Forelimb muscle (tissue), 1 donor: ENCODE data around the gene FCAR. TPM values are rescaled to one million over a fixed set of nuclear protein-coding genes. Genes with fewer than 3 reads are reported as not detected.
"Not testable (repeated sequence)": the region's sequence is repeated elsewhere in the genome, so short reads cannot be mapped to it uniquely, and the experiment has no call there.

ENCODE experiments used
- DNase-seq: peaks from one replicate; pipeline ENCODE4 v3.0.0-alpha.2; 2013; ENCODE audit warnings: low read depth
- polyA plus RNA-seq: library from polyadenylated mRNA; unstranded; fragments of 120-200 nt; gene quantifications from one replicate; pipeline ENCODE4 v1.2.1, GENCODE V29; 2013; ENCODE audit not compliant: insufficient read length

FCAR gene
- polyA plus RNA-seq, 1 donor: 0.34 TPM

DNA sequence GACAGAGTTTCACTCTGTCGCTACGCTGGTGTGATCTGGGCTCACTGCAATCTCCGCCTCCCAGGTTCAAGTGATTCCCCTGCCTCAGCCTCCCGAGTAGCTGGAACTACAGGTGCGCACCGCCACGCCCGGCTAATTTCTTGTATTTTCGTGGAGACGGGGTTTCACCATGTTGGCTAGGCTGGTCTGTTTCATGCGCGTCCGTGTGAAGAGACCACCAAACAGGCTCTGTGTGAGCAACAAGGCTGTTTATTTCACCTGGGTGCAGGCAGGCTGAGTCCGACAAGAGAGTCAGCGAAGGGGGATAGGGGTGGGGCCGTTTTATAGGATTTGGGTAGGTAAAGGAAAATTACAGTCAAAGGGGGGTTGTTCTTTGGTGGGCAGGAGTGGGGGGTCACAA is 20.1 kb downstream of the FCAR start:
- DNase-seq: not testable (repeated sequence)

DNA sequence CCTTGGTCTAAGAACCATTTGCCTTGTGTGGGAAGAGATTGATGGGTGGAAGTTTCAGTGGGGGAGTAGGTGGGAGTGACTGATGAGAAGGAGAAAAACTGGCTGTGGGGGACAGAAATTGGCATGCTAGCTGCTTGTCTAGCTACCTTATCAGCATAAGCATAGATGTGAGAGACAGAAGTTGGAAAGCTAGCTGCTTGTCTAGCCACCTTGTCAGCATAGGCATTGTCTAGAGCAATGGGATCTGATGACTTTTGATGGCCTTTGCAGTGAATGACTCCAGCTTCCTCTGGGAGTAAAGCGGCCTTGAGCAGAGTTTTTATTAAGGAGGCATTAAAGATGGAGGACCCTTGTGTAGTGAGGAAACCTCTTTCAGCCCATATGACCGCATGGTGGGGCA is 22.0 kb downstream of the FCAR start:
- no peak for DNase-seq

DNA sequence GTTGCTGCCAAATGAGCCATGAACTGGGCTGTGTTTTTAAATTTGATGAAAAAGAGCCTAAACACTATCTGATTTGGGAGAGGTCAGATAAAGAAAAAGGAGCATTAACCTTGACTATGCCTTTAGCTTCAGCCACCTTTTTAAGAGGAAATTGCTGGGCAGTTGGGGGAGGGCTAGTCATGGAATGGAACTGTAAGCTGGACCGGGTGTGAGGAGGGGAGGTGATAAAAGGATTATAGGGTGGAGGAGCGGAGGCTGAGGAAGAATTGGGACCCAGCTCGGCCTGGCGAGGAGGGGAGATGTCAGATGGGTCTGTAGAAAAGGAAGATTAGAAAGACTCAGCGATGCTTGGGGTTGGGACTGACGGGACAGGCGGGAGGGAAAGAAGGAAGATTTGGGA is 24.6 kb downstream of the FCAR start:
- not testable (repeated sequence) for DNase-seq

DNA sequence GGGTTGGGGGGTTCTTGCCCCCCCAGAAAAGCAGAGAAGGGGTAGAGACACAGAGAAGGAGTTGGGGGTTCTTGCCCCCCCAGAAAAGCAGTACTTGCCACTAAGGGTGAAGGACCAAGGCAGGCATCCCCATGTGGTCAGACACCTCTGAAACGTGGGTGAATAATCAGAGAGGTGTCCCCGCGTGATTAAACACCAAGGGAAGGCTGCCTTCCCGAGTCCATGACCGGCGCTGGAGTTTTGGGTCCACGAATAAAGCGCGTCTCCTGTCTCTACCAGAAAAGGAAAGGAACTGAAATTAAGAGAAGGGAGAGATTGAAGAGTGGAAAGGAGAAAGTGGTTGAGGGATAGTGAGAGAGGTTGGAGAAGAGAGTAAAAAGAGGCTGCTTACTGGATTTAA is 25.6 kb downstream of the FCAR start:
- DNase-seq: not testable (repeated sequence)

DNA sequence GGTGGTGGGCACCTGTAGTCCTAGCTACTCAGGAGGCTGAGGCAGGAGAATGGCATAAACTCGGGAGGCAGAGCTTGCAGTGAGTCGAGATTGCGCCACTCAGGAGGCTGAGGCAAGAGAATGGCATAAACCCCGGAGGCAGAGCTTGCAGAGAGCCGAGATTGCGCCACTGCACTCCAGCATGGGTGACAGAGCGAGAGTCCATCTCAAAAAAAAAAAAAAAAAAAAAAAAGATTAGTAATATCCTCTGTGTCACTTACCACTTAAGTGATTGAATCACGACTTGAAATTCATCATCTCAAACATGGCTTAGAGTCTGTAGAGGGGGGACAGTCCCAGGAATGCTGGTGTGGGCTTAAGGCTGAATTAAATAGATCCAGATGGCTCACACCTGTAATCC is 27.1 kb downstream of the FCAR start:
- DNase-seq: not testable (repeated sequence)

DNA sequence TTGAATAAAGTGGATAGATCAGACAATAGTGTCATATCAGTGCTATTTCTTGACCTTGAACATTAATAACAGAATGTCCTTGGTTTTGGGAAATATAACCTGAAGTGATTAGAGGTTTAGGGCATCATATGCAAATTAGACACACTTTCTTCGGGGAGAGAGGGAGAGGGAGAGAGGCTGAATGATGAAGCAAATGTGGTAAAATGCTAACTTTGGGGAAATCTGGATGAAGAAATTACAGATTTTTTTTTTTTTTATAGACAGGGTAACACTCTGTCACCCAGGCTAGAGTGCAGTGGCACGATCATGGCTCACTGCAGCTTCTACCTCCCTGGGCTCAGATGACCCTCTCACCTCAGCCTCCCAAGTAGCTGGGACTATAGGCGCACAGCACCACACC is 28.0 kb downstream of the FCAR start:
- no peak for DNase-seq

DNA sequence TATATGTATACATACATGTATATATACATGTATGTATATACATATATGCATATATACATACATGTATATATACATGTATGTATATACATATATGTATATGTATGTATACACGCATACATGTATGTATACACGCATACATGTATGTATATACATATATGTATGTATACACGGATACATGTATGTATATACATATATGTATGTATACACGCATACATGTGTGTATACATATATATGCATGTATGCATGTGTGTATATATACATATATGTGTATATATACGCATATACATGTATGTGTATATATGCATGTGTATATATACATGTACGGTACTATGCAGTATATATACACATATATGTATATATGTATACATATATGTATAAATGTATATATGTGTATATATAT is 29.3 kb downstream of the FCAR start:
- DNase-seq: no peak

DNA sequence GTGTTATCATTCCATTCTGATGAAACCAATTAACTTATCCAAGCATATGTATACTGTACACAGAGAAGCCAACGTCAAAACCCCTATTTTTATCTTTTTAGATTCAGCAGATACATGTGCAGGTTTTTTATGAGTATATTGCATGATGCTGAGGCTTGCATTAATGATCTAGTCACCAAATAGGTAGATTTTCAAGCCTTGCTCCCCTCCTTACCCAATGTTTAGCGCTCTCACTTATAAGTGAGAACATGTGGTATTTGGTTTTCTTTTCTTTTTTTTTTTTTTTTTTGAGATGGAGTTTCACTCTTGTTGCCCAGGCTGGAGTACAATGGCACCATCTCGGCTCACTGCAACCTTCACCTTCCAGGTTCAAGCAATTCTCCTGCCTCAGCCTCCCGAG is 30.2 kb downstream of the FCAR start:
- DNase-seq: not testable (repeated sequence)

DNA sequence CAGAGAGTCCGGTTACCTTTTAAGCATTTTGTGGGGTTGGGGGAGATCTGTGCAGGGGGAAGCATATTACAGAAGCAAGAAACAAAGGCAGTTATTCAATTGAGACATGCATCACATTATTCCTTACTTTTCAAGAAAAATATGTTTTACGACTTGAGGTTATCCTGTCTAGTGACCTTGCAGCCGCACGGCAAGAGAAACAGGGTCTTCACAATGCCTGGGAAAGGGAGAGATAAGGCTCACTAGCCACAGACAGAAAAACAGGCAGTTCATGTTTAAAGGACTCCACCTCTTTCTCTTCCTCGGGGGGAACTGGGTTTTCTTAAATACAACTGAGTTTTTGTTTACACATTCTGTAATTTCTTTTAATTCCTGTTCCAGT is 31.4 kb downstream of the FCAR start:
- no peak for DNase-seq

DNA sequence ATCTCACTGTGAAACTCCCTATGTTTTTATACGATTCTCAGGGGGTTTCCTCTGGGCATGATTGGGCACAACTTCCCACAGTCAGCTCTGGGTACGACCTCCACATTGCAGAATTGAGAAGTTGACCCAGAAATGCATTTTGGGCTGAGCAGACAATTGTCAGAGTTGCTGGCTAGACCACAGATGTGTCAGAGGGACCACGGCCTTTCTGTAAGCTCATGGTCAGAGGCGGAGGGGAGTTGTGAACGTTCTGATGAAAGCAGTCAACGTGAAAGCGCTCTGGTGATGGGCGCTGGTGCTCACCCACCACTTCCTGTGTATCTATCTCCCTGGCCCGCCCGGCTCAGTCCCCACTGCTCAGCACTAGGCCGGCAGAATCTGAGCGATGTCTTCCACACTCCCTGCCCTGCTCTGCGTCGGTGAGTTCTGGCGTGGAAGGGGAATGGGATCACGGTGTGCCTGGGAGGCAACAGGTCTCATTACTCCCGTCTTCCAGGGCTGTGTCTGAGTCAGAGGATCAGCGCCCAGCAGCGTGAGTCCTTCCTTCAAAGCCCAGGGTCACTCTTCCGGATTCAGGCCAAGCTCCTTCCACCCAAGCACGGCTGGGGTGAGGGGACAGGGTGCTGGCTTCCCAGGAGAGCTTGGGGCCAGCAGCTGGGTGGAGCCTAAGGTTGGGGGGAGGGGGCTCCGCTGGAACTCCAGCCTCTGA is 31.9 kb downstream of the FCAR start, which contains the start of gene NCR1:
TSS of gene NCR1 (plus strand) at position 346 of the 709 bp plus-strand sequence. CDS start at position 386, 40 bp downstream.
- no peak for DNase-seq

DNA sequence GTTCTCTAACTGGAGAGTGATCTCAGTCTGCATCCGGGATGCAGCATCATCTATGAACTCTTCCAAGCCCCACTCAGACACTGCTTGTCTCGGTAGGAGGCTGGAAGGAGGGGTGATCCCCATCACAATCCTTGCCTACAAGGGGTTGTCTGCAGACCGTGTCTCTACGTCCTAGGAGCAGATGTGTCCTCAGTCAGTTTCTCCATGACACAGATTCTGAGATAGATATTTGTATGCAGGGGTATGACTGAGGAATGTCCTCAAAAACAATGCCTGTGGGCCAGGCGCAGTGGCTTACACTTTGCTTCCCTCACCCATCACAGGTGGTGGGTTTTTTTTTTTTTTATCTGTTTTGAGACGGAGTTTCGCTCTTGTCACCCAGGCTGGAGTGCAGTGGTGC is 32.8 kb downstream of the FCAR start:
- DNase-seq: no peak

DNA sequence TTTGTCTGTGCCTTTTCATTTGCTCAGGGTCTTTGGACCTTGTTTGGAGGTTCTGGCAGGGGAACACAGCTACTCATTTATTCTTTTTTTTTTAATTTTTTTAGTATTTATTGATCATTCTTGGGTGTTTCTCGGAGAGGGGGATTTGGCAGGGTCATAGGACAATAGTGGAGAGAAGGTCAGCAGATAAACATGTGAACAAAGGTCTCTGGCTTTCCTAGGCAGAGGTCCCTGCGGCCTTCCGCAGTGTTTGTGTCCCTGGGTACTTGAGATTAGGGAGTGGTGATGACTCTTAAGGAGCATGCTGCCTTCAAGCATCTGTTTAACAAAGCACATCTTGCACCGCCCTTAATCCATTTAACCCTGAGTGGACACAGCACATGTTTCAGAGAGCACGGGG is 33.9 kb downstream of the FCAR start:
- DNase-seq: not testable (repeated sequence)

DNA sequence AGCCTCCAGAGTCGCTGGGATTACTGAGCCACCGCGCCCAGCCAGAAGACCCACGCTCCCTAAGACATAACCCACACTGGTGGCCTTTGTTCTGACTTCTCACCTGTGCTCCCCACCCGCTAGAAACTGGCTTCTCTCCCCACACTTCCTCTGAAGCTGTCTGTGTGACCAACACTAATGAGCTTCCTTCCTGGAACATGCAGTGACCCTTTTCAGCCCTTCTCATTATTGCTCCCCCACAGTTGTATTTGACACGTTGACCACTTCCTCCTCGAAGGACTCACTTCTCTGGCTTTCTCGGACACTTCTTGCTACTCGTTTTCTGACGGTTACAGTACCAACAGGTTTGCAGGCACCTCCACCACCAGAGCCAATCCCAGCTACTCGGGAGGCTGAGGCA is 42.8 kb downstream of the FCAR start:
- DNase-seq: no peak

DNA sequence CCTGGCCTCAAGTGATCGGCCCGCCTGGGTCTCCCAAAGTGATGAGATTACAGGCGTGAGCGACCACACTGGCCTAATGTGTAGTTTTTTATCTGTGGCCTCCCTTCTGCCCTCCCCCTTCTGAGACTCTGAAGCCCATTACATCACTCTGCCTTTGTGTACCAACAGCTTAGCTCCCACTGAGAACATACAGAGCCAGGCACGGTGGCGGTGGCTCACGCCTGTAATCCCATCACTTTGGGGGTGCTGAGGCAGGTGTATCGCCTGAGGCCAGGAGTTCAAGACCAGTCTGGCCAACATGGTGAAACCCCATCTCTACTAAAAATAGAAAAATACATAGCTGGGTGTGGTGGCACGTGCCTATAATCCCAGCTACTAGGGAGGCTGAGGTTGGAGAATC is 44.5 kb downstream of the FCAR start:
- DNase-seq: no peak

DNA sequence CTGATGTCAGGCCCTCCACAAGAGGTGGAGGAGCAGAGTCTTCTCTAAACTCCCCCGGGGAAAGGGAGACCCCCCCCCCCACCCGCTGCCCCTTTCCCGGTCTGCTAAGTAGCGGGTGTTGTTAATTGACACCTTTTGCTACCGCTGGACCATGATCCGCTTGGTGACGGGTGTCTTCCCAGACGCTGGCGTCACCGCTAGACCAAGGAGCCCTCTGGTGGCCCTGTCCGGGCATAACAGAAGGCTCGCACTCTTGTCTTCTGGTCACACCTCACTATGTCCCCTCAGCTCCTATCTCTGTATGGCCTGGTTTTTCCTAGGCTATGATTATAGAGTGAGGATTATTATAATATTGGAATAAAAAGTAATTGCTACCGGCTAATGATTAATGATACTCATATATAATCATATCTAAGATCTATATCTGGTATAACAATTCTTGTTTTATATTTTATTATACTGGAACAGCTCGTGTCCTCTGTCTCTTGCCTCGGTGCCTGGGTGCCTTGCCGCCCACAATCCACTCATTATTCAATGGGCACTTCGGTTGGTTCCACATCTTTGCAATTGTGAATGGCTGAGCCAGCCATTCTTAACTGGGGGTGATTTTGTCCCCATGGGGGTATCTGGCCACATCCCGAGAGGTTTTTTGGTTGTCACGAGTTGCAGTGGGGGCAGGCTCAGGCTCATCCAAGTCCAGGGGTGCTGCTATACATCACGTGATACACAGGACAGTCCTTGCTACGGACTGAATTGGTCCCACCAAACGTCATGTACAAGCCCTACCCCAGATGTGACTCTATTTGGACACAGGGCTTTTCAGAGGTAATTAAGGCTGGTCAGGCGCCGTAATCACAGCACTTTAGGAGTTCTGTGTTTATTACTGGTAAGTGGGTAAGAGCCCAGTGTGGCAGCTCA is 45.9 kb downstream of the FCAR start:
- not testable (repeated sequence) for DNase-seq

DNA sequence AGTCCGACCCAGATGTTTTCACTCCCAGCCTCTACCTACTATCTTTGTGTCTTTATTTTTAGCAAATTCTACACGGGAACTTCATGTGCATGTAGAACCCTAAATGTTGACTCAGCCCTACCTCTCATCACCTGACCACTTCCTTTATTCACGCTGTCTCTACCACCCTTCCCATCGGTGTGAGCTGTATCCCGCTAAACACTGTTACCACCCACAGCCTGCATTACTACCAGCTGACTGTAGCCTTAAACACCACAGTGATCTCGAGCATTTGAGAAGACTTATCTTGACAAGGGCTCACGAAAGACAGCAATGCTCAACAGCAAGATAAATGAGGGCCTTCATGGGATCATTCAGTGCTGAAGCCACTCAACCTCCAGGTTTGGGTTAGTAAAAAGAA is 47.0 kb downstream of the FCAR start:
- DNase-seq: no peak

DNA sequence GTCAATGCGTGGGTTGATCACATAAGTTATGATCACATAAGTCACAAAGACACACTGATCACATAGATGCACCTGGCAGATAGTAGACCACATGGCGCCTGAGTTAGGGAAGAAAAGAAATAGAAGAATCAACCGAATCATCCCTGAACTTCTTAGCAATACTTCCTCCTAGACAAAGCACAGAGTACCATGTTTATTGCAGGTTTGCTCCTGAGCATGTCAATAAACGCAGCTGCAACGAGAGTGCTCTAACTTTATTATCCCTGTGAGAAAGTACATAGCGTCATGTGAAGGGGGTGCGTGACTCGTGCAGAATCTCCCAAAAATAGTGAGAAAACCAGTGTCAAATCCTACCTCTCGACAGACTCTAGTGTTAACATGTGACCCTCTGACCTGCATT is 49.2 kb downstream of the FCAR start:
- no peak for DNase-seq

DNA sequence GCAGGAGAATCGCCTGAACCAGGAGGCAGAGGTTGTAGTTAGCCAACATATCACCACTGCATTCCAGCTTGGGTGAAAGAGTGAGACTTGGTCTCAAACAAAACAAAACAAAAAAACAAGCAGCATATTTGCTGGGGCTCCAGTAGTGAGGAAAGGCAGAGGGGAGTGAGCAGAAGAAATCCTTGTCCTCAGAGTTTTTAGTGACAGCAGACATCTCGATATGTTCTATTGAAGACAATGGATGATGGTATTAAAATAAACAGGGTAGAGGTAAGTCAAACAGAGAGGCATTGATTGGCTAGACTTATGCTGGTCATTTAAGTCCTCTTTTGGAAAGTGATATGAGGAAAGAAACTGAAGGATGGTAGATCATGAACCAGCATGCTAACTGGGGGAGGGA is 54.3 kb downstream of the FCAR start:
- no peak for DNase-seq

DNA sequence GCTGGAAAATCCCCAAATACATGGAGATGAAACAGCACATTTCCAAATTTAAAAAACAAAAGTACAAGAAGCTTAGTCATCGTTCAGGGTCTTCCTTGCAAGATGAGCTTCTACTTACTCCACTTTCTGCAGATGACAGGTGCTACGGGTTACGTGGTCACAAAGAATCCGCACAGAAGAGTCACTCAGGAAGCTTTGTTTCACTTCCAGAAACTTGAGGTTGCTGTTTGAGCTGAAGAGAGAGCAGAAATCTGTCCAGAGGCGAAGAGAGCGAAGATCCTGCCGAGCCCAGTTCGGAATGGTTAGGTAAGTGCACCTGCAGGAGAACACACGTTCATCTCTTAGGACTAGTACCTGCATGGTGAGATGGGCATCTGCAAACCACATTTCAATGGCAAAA is 63.9 kb downstream of the FCAR start:
- DNase-seq: no peak

DNA sequence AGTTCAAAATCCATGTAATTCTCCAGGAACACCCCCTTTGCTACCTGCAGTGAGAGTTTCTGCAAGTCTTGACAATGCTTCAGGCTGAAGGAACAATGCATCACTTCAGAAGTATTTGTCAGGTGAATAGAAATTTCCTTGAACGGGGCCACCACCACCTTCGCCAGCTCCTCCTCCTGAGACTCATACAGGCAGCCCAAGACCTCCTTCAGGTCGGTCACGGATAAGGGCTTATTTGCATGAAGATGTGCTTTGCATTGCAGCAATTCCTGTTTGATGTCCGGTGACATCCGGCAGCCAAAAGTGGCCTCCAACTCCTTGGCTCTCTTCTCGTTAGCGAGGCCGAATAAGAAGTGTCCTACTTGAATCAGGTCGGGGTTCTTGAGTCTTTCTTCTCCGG is 64.9 kb downstream of the FCAR start:
- no peak for DNase-seq

DNA sequence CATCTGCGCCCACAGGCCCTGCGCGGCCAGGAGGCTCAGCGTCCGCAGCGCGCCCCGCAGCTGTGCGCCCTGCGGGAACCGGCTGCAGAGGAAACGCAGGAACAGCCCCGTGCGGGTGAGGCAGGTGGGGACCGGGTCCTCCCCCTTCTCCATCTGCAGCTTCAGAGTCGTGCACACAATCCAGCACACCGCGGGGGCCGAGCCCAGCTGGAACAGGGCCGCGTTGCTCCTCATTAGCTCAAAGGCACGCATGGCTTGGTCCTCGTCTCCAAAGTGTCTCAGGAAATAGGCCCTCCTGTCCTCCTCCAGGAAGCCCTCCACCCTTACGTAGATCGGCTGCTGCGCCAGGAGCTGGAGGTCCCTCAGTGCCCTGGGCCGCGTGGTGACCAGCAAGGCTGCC is 65.5 kb downstream of the FCAR start:
- not testable (repeated sequence) for DNase-seq
